GM21390 (cell line): ENCODE results near the gene TNNT3.
"Not testable (repeated sequence)": the region's sequence is repeated elsewhere in the genome, so short reads cannot be mapped to it uniquely, and the experiment has no call there.

Experiments
- ATAC-seq: cut with Tn5 transposase; IDR thresholded peaks from one replicate; pipeline ENCODE4 v1.9.1; 2021; ENCODE audit not compliant: unreplicated experiment

The TNNT3 gene

DNA sequence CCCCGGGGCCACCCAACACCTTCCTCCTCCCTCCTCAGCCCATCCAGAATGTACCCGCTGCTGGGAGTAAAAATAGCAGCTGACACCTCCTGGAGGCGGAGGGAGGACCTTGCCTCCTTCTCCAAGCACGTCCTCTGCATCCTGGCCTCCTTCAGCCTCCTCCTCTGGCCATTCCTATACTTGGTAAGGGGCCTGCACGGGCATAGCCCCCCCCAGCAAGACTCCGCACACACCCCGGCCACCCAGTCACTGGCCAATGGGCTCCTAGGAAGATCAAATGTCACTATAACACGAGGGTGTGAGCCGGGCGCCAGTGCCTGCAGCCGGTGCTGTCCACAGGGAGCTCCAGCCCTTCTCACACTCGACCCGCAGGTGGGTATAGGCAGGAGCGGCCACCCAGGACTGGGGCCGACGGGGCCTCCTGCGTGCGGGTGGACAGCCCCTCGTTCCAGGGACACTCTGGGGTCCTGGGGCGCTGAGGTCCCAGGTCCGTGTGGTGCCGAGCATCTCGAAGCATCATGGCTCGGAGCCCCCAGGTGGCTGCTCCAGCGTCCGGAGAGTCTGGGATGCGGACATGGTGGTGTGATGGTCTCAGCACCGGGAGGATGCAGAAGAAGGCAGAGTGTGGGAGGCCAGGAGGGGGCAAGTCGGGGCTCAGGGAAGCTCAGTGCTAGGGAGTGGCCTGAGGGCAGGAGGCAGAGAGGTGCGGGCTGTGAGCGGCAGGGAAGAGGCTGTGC lies at the start of gene TNNT3:
Gene TNNT3, plus strand, starts transcription at position 313 of the 737 bp plus-strand sequence. CDS start 3,172 bp downstream, outside the sequence.
- ATAC-seq: no peak

DNA sequence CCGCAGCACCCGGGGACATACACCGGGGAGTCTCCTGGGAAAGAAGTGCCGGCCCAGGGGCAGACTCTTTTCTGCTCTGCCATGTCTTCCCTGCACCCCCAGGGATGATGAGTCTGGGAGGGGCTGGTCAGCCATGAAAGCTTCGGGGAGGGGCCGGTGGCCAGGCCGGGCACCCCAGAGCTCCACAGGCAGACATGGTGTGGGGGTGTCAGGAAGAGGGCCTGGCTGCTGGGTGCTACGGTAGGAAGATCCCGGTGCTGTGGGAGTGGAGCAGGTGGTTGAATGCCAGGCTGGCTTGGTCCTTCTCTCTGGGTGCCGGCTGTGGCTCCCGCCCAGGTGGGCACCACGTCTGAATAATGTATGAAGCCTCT lies 49.2 kb upstream of the TNNT3 start:
- ATAC-seq: no peak

DNA sequence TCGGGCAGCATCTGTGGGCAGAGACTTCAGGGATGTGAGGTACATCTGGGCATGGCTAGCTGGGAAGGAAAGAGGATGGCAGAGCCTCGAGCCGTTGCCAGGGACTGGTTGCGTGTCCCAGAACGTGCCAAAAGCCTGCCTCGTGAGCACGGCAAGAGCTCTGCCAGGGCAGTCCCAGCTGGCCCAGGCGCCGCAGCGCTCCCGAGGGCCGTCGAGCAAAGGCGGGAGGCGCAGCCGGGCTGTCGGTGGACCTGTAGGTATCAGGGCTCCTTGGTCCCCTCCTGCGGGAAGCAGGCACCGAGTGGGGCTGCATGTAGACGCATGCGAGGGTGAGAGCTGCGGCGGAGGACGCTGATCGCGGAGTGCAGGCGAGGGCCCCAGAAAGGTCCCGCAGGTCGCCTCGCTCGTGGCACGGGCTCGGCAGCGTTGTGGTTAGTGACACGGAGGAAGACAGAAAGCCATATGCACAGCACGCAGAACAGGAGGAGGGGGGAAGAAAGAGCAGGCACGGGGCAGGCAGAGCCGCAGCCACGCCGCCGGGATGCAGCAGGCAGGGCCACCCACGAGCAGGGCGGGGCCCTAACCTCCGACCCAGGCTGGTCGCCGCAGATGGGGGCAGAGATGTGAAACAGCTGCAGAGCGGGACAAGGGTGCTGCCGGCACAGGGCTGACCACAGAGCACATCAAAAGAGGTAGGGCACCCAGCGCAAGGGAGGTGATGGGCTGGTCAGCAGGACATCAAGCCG lies 48.6 kb upstream of the TNNT3 start:
- no peak for ATAC-seq

DNA sequence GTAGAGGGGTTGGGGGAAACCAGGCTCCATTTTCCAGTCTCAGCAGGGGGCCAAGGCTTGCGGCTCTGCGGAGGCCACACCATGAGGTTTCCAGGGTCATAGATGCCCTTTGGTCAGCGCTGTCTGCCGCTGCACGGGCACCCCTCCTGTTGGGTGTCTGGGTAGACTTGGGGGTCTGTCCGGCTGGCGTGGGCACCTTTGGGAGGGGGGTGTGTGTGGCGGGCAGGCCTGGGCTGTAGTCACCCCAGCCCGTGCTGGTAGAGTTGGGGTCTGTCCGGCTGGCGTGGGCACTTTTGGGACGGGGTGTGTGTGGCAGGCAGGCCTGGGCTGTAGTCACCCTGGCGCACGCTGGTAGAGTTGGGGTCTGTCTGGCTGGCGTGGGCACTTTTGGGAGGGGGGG lies 48.0 kb upstream of the TNNT3 start:
- no peak for ATAC-seq

DNA sequence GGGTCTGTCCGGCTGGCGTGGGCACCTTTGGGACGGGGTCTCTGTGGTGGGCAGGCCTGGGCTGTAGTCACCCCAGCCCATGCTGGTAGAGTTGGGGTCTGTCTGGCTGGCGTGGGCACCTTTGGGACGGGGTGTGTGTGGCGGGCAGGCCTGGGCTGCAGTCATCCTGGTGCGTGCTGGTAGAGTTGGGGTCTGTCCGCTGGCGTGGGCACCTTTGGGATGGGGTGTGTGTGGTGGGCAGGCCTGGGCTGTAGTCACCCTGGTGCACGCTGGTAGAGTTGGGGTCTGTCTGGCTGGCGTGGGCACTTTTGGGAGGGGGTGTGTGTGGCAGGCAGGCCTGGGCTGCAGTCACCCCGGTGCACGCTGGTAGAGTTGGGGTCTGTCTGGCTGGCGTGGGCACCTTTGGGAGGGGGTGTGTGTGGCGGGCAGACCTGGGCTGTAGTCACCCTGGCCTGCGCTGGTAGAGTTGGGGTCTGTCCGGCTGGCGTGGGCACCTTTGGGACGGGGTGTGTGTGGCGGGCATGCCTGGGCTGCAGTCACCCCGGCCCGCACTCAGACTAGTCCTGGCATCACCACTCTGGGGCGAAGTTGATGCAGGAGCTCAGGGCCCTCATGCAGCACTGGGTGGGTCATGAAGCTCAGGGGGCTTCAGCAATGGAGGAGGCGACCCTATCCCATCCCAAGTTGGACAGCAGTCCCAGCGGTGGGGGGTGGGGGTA lies 47.1 kb upstream of the TNNT3 start:
- no peak for ATAC-seq

DNA sequence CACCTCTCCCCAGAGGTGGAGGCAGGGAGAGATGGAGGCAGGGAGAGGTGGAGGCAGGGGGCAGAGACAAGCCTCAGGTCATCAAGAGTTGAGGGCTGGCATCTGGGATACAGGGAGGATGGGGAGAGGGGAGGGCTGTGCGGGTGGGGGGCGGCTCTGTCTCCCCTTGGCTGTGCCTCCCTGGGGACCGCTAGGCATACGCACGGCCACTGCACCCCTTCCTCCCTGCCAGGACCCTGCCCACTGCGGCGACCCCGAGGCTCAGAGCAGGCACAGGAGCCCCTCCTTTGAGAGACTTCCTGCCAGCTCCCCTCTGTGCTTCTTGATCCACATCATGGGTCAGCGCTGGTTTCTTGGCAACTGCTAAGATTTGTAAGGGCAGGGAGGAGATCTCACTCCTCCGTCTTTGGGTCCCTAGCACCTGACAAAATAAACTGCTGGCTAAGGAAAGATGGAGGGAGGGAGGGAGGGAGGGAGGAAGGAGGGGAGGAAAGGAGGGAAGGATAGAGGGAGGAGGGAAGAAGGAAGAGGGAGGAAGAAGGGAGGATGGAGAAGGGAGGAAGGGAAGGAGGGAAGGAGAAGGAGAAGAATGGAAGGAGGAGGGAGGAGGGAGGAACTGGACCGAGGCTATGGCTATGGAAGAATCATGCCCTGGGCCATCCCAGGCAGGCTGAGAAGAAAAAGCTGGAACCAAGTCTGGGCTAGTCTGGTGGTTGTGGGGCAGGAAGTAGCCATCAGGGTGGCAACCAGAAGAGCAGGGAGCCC lies 46.3 kb upstream of the TNNT3 start:
- no peak for ATAC-seq

DNA sequence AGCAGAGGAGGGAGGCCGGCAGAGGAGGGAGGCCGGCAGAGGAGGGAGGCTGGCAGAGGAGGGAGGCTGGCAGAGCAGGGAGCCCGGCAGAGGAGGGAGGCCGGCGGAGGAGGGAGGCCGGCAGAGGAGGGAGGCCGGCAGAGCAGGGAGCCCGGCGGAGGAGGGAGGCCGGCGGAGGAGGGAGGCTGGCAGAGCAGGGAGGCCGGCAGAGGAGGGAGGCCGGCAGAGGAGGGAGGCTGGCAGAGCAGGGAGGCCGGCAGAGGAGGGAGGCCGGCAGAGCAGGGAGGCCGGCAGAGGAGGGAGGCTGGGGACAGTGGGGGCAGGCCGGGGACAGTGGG lies 45.7 kb upstream of the TNNT3 start:
- ATAC-seq: not testable (repeated sequence)

DNA sequence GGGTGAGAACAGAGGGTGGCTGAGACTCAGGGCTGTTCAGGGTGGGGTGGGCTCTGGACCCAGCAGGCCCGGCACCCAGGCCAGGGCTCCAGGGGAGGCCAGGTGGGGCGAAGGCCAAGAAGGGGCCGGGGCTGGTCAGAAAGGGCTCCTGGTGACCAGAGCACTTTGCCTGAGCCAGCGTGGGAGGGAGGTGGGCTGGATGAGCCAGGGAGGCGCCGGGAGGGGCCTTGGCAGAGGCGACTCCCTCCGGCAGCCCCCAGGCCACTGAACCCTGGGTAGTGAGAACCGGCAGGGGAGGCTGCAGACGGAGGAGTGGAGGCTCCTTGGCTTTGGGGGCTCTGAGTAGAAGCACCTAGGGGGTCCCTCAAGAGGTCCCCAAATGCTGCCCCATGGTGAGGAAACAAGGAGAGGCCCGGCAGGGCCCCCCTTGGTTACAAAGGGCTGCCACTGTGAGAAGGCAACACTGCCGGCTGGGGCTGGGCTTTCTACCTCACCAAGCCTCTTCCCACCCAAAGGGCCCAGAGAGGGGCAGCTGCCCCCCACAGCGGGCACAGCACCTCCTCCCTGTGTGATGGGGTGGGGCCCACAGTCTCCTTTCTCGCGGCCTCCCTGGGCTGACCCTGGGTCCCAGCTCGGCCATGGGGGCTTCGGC lies 44.9 kb upstream of the TNNT3 start:
- not testable (repeated sequence) for ATAC-seq

DNA sequence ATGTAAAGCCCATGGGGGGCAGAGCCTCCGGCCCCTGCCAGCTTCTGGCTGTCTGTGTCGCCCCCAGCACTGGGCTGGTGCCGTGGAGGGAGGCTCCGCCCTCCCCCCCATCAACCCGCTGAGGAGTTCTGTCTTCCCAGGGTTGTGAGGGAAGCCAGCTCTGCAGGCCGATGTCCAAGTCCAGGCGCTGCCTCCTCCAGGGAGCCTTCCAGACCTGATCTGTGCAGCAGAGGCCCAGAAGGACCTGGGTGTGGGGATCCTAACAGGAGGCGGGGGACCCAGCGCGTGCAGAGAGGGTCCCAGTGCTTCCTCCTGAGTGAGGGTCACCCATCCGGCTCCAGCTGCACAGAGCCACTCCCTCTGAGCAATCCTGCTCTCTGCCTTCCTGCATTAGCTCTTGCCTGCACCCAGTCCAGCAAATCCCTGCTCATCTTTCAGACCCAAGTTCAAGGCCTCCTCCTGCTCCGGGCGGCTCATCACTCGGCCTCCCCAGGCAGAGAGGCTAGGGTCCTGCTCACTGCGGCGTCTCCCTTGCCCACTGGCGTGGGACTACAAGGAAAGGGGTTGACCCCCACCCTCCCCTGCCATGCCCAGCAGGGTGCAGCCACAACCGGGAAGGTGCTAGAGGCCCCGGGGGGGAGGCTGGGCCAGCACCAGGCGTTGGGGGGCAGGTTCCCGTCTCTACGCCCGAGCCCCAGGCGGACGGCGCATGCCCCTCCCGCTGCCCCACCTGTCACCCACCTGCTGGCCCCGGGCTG lies 44.2 kb upstream of the TNNT3 start:
- ATAC-seq: no peak

DNA sequence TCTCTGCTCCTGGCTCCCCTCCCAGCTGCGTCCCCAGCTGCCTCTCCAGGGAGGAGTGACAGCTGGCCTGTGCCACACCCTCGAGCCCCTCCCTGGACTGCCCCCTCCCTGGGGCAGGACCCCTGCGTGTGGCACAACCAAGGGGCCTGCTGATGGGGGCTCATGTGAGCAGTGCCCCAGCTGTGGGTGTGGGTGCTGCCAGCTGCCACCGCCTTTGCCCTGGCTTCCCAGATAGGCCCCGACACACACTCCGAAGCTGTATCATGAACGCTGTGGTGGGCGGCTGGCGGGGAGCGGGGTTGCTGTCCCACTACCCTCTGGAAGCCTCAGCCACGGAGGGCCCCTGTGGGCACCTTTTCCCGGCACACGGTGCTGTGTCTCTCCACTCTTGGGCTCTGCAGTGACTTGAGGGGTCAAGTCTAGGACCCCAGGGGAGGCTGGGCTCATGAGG lies 43.6 kb upstream of the TNNT3 start:
- not testable (repeated sequence) for ATAC-seq

DNA sequence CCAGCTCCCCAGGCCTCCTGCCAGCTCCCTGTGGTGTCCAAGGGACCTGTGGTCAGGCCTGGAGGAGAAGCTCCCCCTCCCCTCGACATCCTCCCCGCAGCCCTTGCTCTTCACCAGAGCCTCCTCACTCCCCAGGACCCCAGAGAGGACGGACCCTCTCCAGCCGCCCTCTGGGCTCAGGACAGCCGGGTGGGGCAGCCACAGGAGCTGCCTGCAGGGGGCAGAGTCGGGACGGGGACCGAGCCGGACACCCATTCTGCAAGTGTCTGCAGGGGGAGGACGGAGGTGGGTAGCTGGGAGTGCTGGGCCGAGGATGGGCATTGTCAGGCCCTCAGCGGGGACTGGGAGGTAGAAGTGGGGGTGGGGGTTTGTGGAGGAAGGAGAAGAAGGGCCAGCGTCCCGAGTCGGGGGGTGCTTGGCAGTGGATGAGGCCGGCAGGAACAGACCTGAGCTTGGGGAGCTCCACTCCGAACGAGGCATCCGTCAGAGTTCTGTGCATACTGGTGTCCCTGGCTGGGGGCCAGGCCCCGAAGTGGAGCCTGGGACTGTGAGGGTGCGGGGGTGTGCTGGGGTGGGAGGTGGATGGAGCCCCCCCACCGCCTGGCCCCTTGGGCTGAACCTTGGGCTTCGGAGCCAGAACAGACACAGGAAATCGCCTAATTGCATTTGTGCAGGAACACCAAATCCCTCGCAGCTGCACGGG lies 43.0 kb upstream of the TNNT3 start:
- no peak for ATAC-seq

DNA sequence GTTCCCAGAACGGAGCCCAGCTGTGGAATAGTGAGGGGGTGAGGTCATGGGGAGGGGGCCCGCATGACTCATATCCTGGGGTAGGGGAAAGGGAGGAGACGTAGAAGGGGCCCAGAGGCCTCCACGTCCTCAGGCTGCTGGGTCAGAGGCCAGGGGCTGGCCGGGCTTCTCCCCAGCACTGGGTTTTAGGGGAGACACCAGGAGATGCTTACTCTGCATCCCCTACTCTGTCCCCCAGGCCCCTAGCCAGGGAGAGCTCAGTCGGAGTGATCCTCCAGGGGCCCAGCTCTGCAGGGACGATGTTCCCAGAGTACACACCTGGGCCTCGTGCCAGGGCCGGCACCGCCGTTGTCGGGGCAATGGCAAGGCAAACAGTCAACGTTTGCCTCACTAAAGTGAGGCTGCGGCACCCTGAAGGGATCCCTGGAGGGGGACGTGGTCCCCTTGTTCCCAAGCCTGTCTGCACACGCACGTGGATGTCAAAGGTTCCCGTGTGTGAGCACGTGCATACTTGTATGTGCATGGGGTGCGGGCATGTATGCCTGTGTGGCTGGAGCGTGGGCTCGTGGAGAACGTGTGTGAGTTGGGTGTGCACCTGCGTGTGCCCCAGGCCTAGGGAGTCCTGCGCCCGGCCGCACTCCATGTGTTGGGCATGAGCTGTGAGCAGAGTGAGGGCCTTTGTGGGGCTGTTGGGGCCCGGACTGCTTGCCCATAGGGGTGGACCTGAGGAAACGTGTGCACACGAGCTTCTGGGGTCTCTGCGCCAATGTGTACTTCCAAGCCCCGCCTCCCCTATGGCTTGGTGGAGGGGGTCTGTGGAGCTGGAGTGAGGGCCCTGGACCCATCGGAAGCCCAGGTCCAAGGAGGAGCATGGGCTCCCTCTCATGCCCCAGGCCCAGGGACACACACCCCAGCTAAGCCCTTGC lies 42.0 kb upstream of the TNNT3 start:
- no peak for ATAC-seq

DNA sequence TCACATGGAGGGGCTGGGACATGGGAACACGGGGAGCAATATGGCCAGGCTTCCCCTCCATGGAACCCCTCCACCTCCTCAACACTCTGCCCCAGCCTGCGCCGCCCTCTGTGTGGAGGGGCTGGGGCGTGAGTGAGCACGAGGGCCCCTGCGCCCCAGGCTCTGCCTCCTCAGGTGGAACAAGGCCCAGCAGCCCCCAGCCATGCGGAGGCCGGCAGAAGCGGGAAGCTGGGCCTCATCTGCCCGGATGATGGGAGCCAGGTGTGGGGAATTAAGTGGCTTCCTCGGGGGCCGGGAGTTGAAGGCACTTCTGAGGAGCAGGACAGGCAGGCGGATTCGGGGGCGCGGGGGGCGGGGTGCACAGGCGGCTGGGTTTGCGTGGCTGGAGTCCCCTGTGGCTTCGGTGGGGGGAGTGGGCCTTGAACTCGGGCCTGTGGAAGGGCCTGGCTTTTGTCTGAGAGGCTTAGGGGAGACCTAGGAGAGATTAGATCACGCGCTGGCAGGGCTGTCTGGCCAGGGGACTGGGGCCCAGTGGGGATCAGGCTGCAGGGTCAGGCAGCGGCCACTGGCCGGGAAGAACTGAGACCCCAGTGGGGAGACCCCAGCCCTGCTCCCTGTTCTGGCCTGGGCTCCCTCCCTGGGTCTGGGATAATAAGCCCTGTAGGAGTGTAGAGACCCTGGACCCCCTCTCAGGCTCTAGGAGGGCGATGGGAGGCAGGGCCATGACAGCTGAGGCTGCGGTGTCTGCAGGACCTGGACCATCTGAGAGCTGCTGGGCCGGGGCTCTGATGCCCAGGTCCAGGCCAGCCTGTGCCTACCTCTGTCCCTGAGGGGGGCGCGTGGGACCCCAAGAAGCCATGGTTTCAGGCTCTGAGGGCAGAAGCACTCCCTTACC lies 41.1 kb upstream of the TNNT3 start:
- no peak for ATAC-seq

DNA sequence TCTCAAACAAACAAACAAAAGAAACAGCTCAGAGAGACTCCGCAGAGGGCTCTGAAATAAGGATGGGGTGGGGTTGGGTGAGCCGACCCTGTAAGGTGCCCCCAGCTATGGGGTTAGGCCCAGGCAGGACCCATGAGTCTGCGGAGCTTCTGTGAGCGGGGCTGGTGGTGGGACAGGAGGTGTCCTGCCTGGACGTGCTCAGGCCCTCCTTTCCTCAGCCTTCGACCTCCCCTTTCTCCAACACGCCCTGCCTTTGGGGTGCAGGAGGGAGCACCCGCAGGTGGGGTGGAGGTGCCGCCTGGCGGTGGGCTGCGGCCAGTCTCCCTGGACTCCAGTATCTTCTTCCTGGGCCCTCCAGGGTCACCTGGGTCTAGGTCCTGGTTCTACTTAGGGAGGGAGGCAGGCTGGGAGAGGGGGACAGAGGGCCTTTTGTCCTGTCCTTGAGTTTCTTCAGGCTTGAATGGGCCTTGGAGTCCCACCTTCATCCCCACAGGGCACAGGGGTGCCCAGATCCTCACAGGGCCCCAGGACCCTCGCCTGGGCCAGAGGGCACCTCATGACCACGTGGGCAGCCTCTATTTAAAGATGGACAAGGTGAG lies 40.1 kb upstream of the TNNT3 start:
- no peak for ATAC-seq

DNA sequence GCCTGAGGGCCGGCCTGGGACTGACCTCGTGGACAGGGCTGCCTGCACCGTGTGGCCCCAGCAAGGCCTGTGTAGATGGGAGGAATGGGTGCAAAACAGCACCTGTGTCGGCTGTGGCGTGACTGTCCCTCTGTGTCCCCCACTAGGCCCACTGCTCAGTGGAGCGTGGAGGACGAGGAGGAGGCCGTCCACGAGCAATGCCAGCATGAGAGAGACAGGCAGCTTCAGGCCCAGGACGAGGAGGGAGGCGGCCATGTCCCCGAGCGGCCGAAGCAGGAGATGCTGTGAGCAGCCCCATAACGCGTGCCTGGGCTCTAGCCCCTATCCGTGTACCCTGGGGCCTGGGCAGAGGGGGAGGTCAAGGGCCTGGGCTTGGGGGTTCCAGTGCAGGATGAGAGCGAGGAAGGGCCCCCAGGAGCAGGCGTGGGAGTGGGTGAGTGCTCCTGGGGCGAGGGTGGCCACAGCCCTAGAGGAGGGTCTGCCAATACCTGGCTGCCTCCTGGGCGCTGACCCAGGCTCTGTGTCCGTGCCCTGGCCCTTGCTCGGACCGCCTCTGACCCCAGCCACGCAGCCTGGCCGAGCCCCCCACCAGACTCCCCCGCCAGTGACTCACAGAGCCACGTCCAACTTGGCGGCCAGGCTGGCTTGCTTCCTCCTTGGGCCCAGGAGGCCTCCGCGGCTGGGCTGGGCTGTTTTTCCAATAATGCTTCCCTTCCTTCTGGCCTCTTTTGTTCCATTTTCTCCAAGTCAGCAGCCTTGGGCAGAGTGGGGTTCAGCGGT lies 39.4 kb upstream of the TNNT3 start:
- ATAC-seq: no peak
